Left lung (tissue), 14 donors: ENCODE data around the gene POU1F1. TPM values are rescaled to one million over a fixed set of nuclear protein-coding genes. Genes with fewer than 3 reads are reported as not detected.

Experiments used
- ATAC-seq: fragments of 200-7000 bp; cut with Tn5 transposase; one replicate; pipeline ENCODE4 v1.9.1; 2020; ENCODE audit warnings: moderate library complexity
- DNase-seq, 4 donors: peaks; one replicate each; pipeline ENCODE4 v3.0.0-alpha.2; 2013 to 2020
- H3K27ac ChIP-seq, 2 donors: fragments of 200-600 bp; sonication (generic) in 1 of 2; one replicate each; pipeline versions ENCODE4 v1.5.0 to v1.8.0; 2020 to 2021
- H3K27me3 ChIP-seq, 2 donors: fragments of 200-600 bp; sonication (generic) in 1 of 2; one replicate each; pipeline versions ENCODE4 v1.5.0 to v1.8.0; 2020 to 2021
- H3K36me3 ChIP-seq, 2 donors: fragments of 200-600 bp; sonication (generic) in 1 of 2; one replicate each; pipeline versions ENCODE4 v1.5.0 to v1.8.0; 2020 to 2021
- H3K4me1 ChIP-seq, 2 donors: fragments of 200-600 bp; one replicate each; pipeline ENCODE4 v1.8.0; 2021
- H3K4me3 ChIP-seq, 2 donors: fragments of 200-600 bp; sonication (generic) in 1 of 2; one replicate each; pipeline versions ENCODE4 v1.5.0 to v1.8.0; 2020 to 2021; ENCODE audit warnings: mild to moderate bottlenecking in 1 of 2
- H3K9me3 ChIP-seq, 2 donors: fragments of 200-600 bp; sonication (generic) in 1 of 2; one replicate each; pipeline versions ENCODE4 v1.5.0 to v1.8.0; 2020 to 2021
- intact Hi-C, 2 donors: fragments of 100-400 bp; cut with DNase I; formaldehyde crosslinking; loops; one replicate each; pipeline versions ENCODE4 v1.11.2 to v1.14.2; 2022
- long read RNA-seq, 12 donors: library from polyadenylated mRNA in 2 of 12; unstranded in 2 of 12; transcript quantifications; one replicate each; pipeline ENCODE4 v2.0.0 and lab custom pipeline, GENCODE V29; 2019 to 2026
- polyA plus RNA-seq, 6 donors: library from polyadenylated mRNA; unstranded; fragments of 120-200 nt; gene quantifications; one replicate each; pipeline ENCODE4 v1.2.1, GENCODE V29; 2013; ENCODE audit not compliant: insufficient read length in 6 of 6
- total RNA-seq, 2 donors: library from RNA; stranded (reverse); fragmentation: NEBNext Ultra II Directional; extraction: Animal tissue kit (Norgen Biotek cat#: 25700); gene quantifications; one replicate each; pipeline ENCODE4 v1.2.1, GENCODE V29; 2021
- TF ChIP-seq, protein P1 (sequence below), 2 donors: fragments of 200-600 bp; sonication (generic) in 1 of 2; IDR thresholded peaks; one replicate each; pipeline versions ENCODE4 v1.5.0 to v1.8.0; 2021; ENCODE audit warnings: antibody characterized with exemption in 2 of 2
- donor health status: DM: no; HTN: yes; CAD: no.
- donor health status: DM: no; HTN: no; CAD: no.

POU1F1 gene, protein sequence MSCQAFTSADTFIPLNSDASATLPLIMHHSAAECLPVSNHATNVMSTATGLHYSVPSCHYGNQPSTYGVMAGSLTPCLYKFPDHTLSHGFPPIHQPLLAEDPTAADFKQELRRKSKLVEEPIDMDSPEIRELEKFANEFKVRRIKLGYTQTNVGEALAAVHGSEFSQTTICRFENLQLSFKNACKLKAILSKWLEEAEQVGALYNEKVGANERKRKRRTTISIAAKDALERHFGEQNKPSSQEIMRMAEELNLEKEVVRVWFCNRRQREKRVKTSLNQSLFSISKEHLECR
- not detected for total RNA-seq
- polyA plus RNA-seq, result under 1 TPM in 1 of 6 donors, not detected in 5; 0.17 TPM
- long read RNA-seq, donor 1, result 0 reads
- long read RNA-seq, donor 2, result 0 reads
- long read RNA-seq, donor 3, result 0 reads
- long read RNA-seq, donor 4, result 0 reads
- long read RNA-seq, donor 5, result 0 reads
- long read RNA-seq, donor 6, result 0 reads
- long read RNA-seq, donor 7, result 0 reads
- long read RNA-seq, donor 8, result 0 reads
- long read RNA-seq, donor 9, result 0 reads
- long read RNA-seq, donor 10, result 0 reads
- long read RNA-seq, donor 11, result 0 reads
- long read RNA-seq, donor 12, result 0 reads

DNA sequence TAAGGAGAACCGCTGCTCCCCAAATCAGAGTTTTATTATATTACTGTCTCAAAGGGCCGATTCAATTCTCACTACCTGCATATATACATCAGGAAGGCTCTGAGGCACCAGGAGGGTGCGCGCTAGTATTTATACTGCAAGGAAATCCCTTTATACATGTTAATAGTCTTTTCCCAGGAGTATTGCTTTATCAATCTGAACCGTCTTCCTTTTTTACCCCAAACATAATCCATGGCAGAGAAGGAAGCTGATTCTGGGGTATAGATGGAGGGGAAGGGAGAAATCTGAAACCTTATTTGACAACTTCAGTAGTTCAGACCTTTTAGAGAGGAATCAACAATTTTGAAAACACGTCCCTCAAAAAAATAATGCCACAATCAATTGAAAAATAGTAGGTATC, at the start of gene POU1F1:
Gene POU1F1 (minus strand): TSS at position 101 of the 400 bp plus-strand sequence. CDS start 122 bp downstream, outside the sequence.
- ATAC-seq (no peak), DNase-seq (no peak)
- TF ChIP-seq, protein P1, sequence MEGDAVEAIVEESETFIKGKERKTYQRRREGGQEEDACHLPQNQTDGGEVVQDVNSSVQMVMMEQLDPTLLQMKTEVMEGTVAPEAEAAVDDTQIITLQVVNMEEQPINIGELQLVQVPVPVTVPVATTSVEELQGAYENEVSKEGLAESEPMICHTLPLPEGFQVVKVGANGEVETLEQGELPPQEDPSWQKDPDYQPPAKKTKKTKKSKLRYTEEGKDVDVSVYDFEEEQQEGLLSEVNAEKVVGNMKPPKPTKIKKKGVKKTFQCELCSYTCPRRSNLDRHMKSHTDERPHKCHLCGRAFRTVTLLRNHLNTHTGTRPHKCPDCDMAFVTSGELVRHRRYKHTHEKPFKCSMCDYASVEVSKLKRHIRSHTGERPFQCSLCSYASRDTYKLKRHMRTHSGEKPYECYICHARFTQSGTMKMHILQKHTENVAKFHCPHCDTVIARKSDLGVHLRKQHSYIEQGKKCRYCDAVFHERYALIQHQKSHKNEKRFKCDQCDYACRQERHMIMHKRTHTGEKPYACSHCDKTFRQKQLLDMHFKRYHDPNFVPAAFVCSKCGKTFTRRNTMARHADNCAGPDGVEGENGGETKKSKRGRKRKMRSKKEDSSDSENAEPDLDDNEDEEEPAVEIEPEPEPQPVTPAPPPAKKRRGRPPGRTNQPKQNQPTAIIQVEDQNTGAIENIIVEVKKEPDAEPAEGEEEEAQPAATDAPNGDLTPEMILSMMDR (IDR thresholded peaks at IDR 0.05), result no peak
- H3K27me3 ChIP-seq, result peaks cover 0 to 3% of the 10 kb centered on the region in 2 donors
- no peaks in the 10 kb centered on the region for H3K9me3 ChIP-seq
- H3K27ac ChIP-seq, result no peak within 1 kb of the TSS
- intact Hi-C loops, result no loop called here
- H3K4me1 ChIP-seq, result peaks cover 0 to 2% of the 10 kb centered on the region in 2 donors
- H3K4me3 ChIP-seq, result no peak within 1 kb of the TSS
- H3K36me3 ChIP-seq, result no peaks in the 10 kb centered on the region

DNA sequence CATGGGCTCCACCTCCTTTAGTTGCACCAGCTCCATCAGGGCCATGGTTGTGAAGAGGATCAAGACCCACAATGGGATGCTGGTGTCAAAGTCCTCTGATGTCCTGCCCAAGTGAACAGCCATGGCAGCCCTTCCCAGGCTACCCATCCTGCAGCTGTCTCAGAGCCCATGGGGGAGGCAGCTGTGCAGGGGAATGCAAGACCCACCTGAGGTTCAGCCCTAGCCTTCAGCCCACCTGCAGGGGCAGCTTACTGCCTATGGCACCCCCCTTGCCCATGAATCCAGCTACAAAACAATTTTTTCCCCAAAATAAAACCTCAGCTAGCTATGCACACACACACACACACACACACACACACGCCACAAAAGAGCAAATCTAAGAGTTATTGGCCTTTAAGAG, 48.2 kb upstream of the POU1F1 start:
- DNase-seq, result no peak
- no peaks in the 10 kb centered on the region for H3K4me1 ChIP-seq
- intact Hi-C loops, result no loop called here
- no peak overlapping the region for H3K27ac ChIP-seq
- no peaks in the 10 kb centered on the region for H3K9me3 ChIP-seq
- TF ChIP-seq, protein P1 (IDR thresholded peaks at IDR 0.05), result no peak
- no peak for ATAC-seq
- no peaks in the 10 kb centered on the region for H3K27me3 ChIP-seq
- no peaks in the 10 kb centered on the region for H3K36me3 ChIP-seq
- H3K4me3 ChIP-seq, result no peak overlapping the region

DNA sequence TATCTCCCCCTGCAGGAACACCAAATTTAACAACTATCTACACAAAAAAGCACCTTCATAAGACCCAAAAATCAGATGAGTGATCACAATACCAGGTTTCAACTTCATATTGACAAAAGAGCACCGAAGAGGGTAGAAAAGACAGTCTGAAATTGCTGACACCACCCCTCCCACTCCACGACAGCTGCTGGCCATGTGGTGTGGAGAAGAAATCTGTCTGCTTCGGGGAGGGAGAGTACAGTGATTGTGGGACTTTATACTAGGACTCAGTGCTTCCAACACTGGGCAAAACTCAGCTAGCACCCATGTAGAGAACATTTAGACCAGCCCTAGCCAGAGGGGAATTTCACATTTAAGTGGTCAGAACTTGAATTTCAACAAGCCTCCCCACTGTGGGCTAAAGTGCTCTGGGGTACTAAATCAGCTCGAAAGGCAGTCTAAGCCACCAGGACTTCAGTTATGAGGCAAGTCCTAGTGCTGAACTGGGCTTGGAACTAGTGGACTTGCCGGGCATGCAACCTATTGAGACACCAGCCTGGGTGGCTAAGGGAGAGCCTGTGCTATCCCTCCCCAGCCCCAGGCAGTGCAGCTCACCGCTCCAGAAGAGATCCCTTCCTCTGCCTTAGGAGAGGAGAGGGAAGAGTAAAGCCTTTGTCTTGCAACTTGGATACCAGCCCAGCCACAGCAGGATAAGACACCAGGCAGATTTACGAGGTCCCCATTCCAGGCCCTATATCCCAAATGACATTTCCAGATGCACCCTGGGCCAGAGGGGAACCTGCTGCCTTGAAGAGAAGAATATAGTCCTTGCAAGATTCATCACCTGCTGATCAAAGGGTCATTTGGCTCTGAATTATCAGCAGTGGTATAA, 44.6 kb upstream of the POU1F1 start:
- ATAC-seq (no peak), DNase-seq (no peak)
- intact Hi-C loops, result no loop called here

DNA sequence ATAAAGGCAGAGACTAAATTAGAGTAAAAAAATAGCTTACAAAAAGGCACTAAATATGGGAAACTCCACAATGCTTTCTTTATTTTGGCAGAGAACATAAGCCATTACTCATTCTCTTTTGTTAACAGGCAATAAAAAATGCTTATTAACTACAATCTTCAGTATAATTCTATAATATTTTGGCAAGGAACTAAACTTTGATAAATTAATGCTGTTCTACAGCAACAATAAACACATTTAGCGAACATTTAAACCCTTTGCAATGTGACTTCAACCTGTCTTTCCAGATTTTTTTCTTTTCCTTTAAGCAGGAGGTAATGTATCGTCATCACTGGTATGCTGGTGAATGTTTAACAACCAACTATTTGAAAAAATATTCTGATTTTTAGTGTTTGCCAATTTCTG, 42.2 kb upstream of the POU1F1 start:
- Histone ChIP-seq H3K27ac (no peak overlapping the region), H3K36me3 (no peaks in the 10 kb centered on the region), H3K4me3 (no peak overlapping the region), H3K9me3 (no peaks in the 10 kb centered on the region), H3K4me1 (no peaks in the 10 kb centered on the region), H3K27me3 (no peaks in the 10 kb centered on the region)
- ATAC-seq, result no peak
- TF ChIP-seq, protein P1 (IDR thresholded peaks at IDR 0.05), result no peak
- intact Hi-C loops, result no loop called here
- DNase-seq, result peak in 1 of 4 donors; percentile 39

More for the DNA sequence above, 44.6 kb upstream of the POU1F1 start:
- Histone ChIP-seq H3K4me1 (no peaks in the 10 kb centered on the region), H3K36me3 (no peaks in the 10 kb centered on the region), H3K4me3 (no peak overlapping the region), H3K27me3 (no peaks in the 10 kb centered on the region), H3K27ac (no peak overlapping the region), H3K9me3 (no peaks in the 10 kb centered on the region)
- TF ChIP-seq, protein P1 (IDR thresholded peaks at IDR 0.05), result no peak
